ENCODE results near the gene GPR107. TPM values are rescaled to one million over a fixed set of nuclear protein-coding genes. Genes with fewer than 3 reads are reported as not detected.

Gene GPR107
- total RNA-seq, 1 donor from 2014 or later: 58.7 TPM

DNA sequence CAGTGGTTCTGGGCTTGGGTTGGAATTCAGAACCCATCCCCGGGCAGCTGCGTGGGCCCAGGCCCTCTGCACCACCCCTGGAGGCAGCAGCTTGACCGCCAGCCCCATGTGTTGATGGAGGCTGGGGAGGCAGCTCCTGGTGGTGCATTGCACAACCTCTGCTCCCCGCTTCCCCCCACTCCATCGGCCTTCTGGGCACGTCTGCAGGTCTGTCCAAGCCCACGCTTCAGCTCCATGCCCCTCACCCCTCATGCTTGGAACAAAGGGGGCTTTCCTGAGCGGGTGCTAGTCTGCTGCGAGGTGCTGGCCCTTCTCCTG lies 119.9 kb downstream of the GPR107 start:
- no peak for DNase-seq (ENCODE audit: low read depth)
- H2AFZ ChIP-seq (ENCODE audit: low read depth, low read length): no peak overlapping the region
- no peak for TF ChIP-seq EZH2 (IDR thresholded peaks at IDR 0.05; ENCODE audit: insufficient read depth, low read length)
- no peak for TF ChIP-seq CTCF (IDR thresholded peaks at IDR 0.05; ENCODE audit: insufficient read depth, low read depth, low read length)
- peaks cover 14% of the 10 kb centered on the region for H3K4me1 Mint-ChIP-seq (ENCODE audit: low read depth, unreplicated experiment)
- H3K4me3 ChIP-seq (ENCODE audit: insufficient read depth, low read depth, low read length): peak overlapping the region; percentile 61
- no peaks in the 10 kb centered on the region for H3K27me3 ChIP-seq (ENCODE audit: insufficient read depth, low read length)
- H4K20me1 ChIP-seq (ENCODE audit: insufficient read depth, low read length): peaks cover 54% of the 10 kb centered on the region
- H3K9ac ChIP-seq (ENCODE audit: low read length): peak overlapping the region; percentile 73
- H3K36me3 ChIP-seq (ENCODE audit: insufficient read depth, low read length): no peaks in the 10 kb centered on the region
- peak overlapping the region; percentile 87 for H3K4me2 ChIP-seq (ENCODE audit: low read length)
- no peak overlapping the region for H3K27ac Mint-ChIP-seq (ENCODE audit: unreplicated experiment)
- H3K36me3 Mint-ChIP-seq (ENCODE audit: low read depth, unreplicated experiment): peaks cover 8% of the 10 kb centered on the region
- FAIRE-seq: no peak
- H3K27me3 Mint-ChIP-seq (ENCODE audit: low read depth, unreplicated experiment): peaks cover 4% of the 10 kb centered on the region
- peak overlapping the region; percentile 17 for H3K27ac ChIP-seq (ENCODE audit: low read depth, low read length)
- no peaks in the 10 kb centered on the region for H3K9me3 Mint-ChIP-seq (ENCODE audit: unreplicated experiment)
- H3K79me2 ChIP-seq (ENCODE audit: insufficient read depth, low read length): peaks cover 59% of the 10 kb centered on the region
- H3K4me1 ChIP-seq (ENCODE audit: insufficient read depth, low read length): peaks cover 20% of the 10 kb centered on the region
- peak overlapping the region; percentile 91 for H3K4me3 Mint-ChIP-seq (ENCODE audit: unreplicated experiment)
- H3K9me3 ChIP-seq (ENCODE audit: insufficient read depth, low read depth, low read length): no peaks in the 10 kb centered on the region

- H3K36me3 ChIP-seq (ENCODE audit: insufficient read depth, low read length): no peaks in the 10 kb centered on the region
- Mint-ChIP-seq H3K36me3 (ENCODE audit: low read depth, unreplicated experiment) (peaks cover 8% of the 10 kb centered on the region), H3K27ac (ENCODE audit: unreplicated experiment) (no peak overlapping the region), H3K4me1 (ENCODE audit: low read depth, unreplicated experiment) (peaks cover 14% of the 10 kb centered on the region), H3K27me3 (ENCODE audit: low read depth, unreplicated experiment) (peaks cover 2% of the 10 kb centered on the region), H3K4me3 (ENCODE audit: unreplicated experiment) (peak overlapping the region; percentile 91), H3K9me3 (ENCODE audit: unreplicated experiment) (no peaks in the 10 kb centered on the region)
- H2AFZ ChIP-seq (ENCODE audit: low read depth, low read length): no peak overlapping the region
- TF ChIP-seq EZH2 (IDR thresholded peaks at IDR 0.05; ENCODE audit: insufficient read depth, low read length) (no peak), CTCF (IDR thresholded peaks at IDR 0.05; ENCODE audit: insufficient read depth, low read depth, low read length) (no peak)
- DNase-seq (ENCODE audit: low read depth) (no peak), FAIRE-seq (no peak)
- H3K9ac ChIP-seq (ENCODE audit: low read length): peak overlapping the region; percentile 73
- no peaks in the 10 kb centered on the region for H3K9me3 ChIP-seq (ENCODE audit: insufficient read depth, low read depth, low read length)
- H3K79me2 ChIP-seq (ENCODE audit: insufficient read depth, low read length): peaks cover 62% of the 10 kb centered on the region
- H3K27me3 ChIP-seq (ENCODE audit: insufficient read depth, low read length): no peaks in the 10 kb centered on the region
- no peak overlapping the region for H3K27ac ChIP-seq (ENCODE audit: low read depth, low read length)
- H4K20me1 ChIP-seq (ENCODE audit: insufficient read depth, low read length): peaks cover 57% of the 10 kb centered on the region
- peak overlapping the region; percentile 87 for H3K4me2 ChIP-seq (ENCODE audit: low read length)
- H3K4me3 ChIP-seq (ENCODE audit: insufficient read depth, low read depth, low read length): peak overlapping the region; percentile 61
- peaks cover 20% of the 10 kb centered on the region for H3K4me1 ChIP-seq (ENCODE audit: insufficient read depth, low read length)
Observed at GRCh38 chr9:130174025-130174424, 120.3 kb downstream of the GPR107 start.

- no peak for FAIRE-seq
- H3K4me2 ChIP-seq (ENCODE audit: low read length): peak overlapping the region; percentile 16
- no peaks in the 10 kb centered on the region for H3K27me3 Mint-ChIP-seq (ENCODE audit: low read depth, unreplicated experiment)
- TF ChIP-seq CTCF (IDR thresholded peaks at IDR 0.05; ENCODE audit: insufficient read depth, low read depth, low read length): no peak
- no peak for TF ChIP-seq EZH2 (IDR thresholded peaks at IDR 0.05; ENCODE audit: insufficient read depth, low read length)
- H3K4me1 Mint-ChIP-seq (ENCODE audit: low read depth, unreplicated experiment): peaks cover 14% of the 10 kb centered on the region
- H3K4me3 ChIP-seq (ENCODE audit: insufficient read depth, low read depth, low read length): no peak overlapping the region
- H3K27ac Mint-ChIP-seq (ENCODE audit: unreplicated experiment): no peak overlapping the region
- no peak overlapping the region for H3K27ac ChIP-seq (ENCODE audit: low read depth, low read length)
- H3K79me2 ChIP-seq (ENCODE audit: insufficient read depth, low read length): peaks cover 71% of the 10 kb centered on the region
- H3K27me3 ChIP-seq (ENCODE audit: insufficient read depth, low read length): no peaks in the 10 kb centered on the region
- H3K36me3 ChIP-seq (ENCODE audit: insufficient read depth, low read length): no peaks in the 10 kb centered on the region
- peaks cover 66% of the 10 kb centered on the region for H4K20me1 ChIP-seq (ENCODE audit: insufficient read depth, low read length)
- H3K4me1 ChIP-seq (ENCODE audit: insufficient read depth, low read length): peaks cover 20% of the 10 kb centered on the region
- peak overlapping the region; percentile 91 for H3K4me3 Mint-ChIP-seq (ENCODE audit: unreplicated experiment)
- H2AFZ ChIP-seq (ENCODE audit: low read depth, low read length): no peak overlapping the region
- no peaks in the 10 kb centered on the region for H3K9me3 ChIP-seq (ENCODE audit: insufficient read depth, low read depth, low read length)
- peaks cover 8% of the 10 kb centered on the region for H3K36me3 Mint-ChIP-seq (ENCODE audit: low read depth, unreplicated experiment)
- DNase-seq (ENCODE audit: low read depth): no peak
- no peaks in the 10 kb centered on the region for H3K9me3 Mint-ChIP-seq (ENCODE audit: unreplicated experiment)
- H3K9ac ChIP-seq (ENCODE audit: low read length): no peak overlapping the region
Observed at GRCh38 chr9:130174920-130175321, 121.2 kb downstream of the GPR107 start.

Data from astrocyte (in vitro differentiated cells and primary cell).